ENCODE measurements around the gene PPCDC. TPM values are rescaled to one million over a fixed set of nuclear protein-coding genes. Genes with fewer than 3 reads are reported as not detected.

Gene PPCDC
- total and polyA plus RNA-seq, 4 donors, result 7.4 to 9.3 (median 8.4) TPM

- Histone ChIP-seq H3K27ac (ENCODE audit: low read depth in 1 of 2, low read length in 2 of 2) (no peak overlapping the region), H3K36me3 (ENCODE audit: control insufficient read depth in 4 of 4, insufficient read depth in 3 of 4, low read depth in 1 of 4, low read length in 3 of 4) (no peaks in the 10 kb centered on the region), H3K4me3 (ENCODE audit: low read depth in 1 of 3, low read length in 3 of 3) (no peak overlapping the region), H3K27me3 (ENCODE audit: control insufficient read depth in 4 of 4, insufficient read depth in 4 of 4, low read length in 3 of 4) (no peaks in the 10 kb centered on the region), H3K4me1 (ENCODE audit: control insufficient read depth in 4 of 4, insufficient read depth in 4 of 4, low read length in 3 of 4) (no peaks in the 10 kb centered on the region), H3K9me3 (ENCODE audit: control insufficient read depth in 4 of 4, low read length in 3 of 4) (no peaks in the 10 kb centered on the region), H3K9ac (ENCODE audit: low read depth in 1 of 2, low read length in 2 of 2) (no peak overlapping the region)
- no peak for DNase-seq (ENCODE audit: low spot score)
- WGBS, result 88% methylated on average over 1 of the region's 1 CpG
- TF ChIP-seq RAD21 (IDR thresholded peaks at IDR 0.05) (peak; percentile 23 to 45), TAF1 (conservative IDR thresholded peaks at IDR 0.05) (no peak), FOXA2 (IDR thresholded peaks at IDR 0.05) (no peak)
Observed at GRCh38 chr15:74976159-74976558, 47.2 kb upstream of the PPCDC start.

- no peaks in the 10 kb centered on the region for H3K4me1 ChIP-seq (ENCODE audit: control insufficient read depth in 4 of 4, insufficient read depth in 4 of 4, low read length in 3 of 4)
- H3K4me3 ChIP-seq (ENCODE audit: low read depth in 1 of 3, low read length in 3 of 3), result no peak overlapping the region
- TF ChIP-seq RXRA (IDR thresholded peaks at IDR 0.05) (no peak), CTCF (IDR thresholded peaks at IDR 0.05; ENCODE audit: low read depth, low read length, missing input control) (no peak), ATF3 (IDR thresholded peaks at IDR 0.05) (no peak), HNF4A (conservative IDR thresholded peaks at IDR 0.05) (no peak), GABPA (IDR thresholded peaks at IDR 0.05 in 1 of 2, conservative IDR thresholded peaks at IDR 0.05 in 1 of 2) (no peak), FOXA1 (IDR thresholded peaks at IDR 0.05) (no peak)
- no peak overlapping the region for H3K27ac ChIP-seq (ENCODE audit: low read depth in 1 of 2, low read length in 2 of 2)
- no peak overlapping the region for H3K9ac ChIP-seq (ENCODE audit: low read depth in 1 of 2, low read length in 2 of 2)
- no peaks in the 10 kb centered on the region for H3K36me3 ChIP-seq (ENCODE audit: control insufficient read depth in 4 of 4, insufficient read depth in 3 of 4, low read depth in 1 of 4, low read length in 3 of 4)
- WGBS, result 62% methylated on average over 4 of the region's 4 CpGs
- DNase-seq (ENCODE audit: low spot score), result no peak
- no peaks in the 10 kb centered on the region for H3K27me3 ChIP-seq (ENCODE audit: control insufficient read depth in 4 of 4, insufficient read depth in 4 of 4, low read length in 3 of 4)
- no peaks in the 10 kb centered on the region for H3K9me3 ChIP-seq (ENCODE audit: control insufficient read depth in 4 of 4, low read length in 3 of 4)
Observed at GRCh38 chr15:74977599-74977998, 45.8 kb upstream of the PPCDC start.

- Histone ChIP-seq H3K36me3 (ENCODE audit: control insufficient read depth in 4 of 4, insufficient read depth in 3 of 4, low read depth in 1 of 4, low read length in 3 of 4) (no peaks in the 10 kb centered on the region), H3K9ac (ENCODE audit: low read depth in 1 of 2, low read length in 2 of 2) (no peak overlapping the region), H3K27me3 (ENCODE audit: control insufficient read depth in 4 of 4, insufficient read depth in 4 of 4, low read length in 3 of 4) (no peaks in the 10 kb centered on the region), H3K4me3 (ENCODE audit: low read depth in 1 of 3, low read length in 3 of 3) (no peak overlapping the region), H3K27ac (ENCODE audit: low read depth in 1 of 2, low read length in 2 of 2) (no peak overlapping the region), H3K4me1 (ENCODE audit: control insufficient read depth in 4 of 4, insufficient read depth in 4 of 4, low read length in 3 of 4) (no peaks in the 10 kb centered on the region), H3K9me3 (ENCODE audit: control insufficient read depth in 4 of 4, low read length in 3 of 4) (no peaks in the 10 kb centered on the region)
- WGBS, result 95% methylated on average over 1 of the region's 1 CpG
- no peak for TF ChIP-seq ATF3 (IDR thresholded peaks at IDR 0.05)
- TF ChIP-seq REST (IDR thresholded peaks at IDR 0.05), result no peak
- TF ChIP-seq MAX (IDR thresholded peaks at IDR 0.05), result no peak
- TF ChIP-seq HNF4G (IDR thresholded peaks at IDR 0.05), result no peak
- no peak for TF ChIP-seq FOXA2 (IDR thresholded peaks at IDR 0.05)
- TF ChIP-seq EGR1 (IDR thresholded peaks at IDR 0.05; ENCODE audit: low read depth in 2 of 2), result no peak
- TF ChIP-seq FOXA1 (IDR thresholded peaks at IDR 0.05), result no peak
- TF ChIP-seq SP1 (IDR thresholded peaks at IDR 0.05), result no peak
- no peak for TF ChIP-seq RXRA (IDR thresholded peaks at IDR 0.05)
- TF ChIP-seq NR2F2 (IDR thresholded peaks at IDR 0.05), result no peak
- no peak for TF ChIP-seq HNF4A (conservative IDR thresholded peaks at IDR 0.05)
- TF ChIP-seq CTCF (IDR thresholded peaks at IDR 0.05; ENCODE audit: low read depth, low read length, missing input control), result no peak
- no peak for TF ChIP-seq YY1 (IDR thresholded peaks at IDR 0.05)
- TF ChIP-seq JUND (IDR thresholded peaks at IDR 0.05), result no peak
- TF ChIP-seq GABPA (IDR thresholded peaks at IDR 0.05 in 1 of 2, conservative IDR thresholded peaks at IDR 0.05 in 1 of 2), result no peak
- no peak for TF ChIP-seq ZBTB33 (IDR thresholded peaks at IDR 0.05)
- TF ChIP-seq TAF1 (conservative IDR thresholded peaks at IDR 0.05), result no peak
- no peak for DNase-seq (ENCODE audit: low spot score)
Observed at GRCh38 chr15:74978077-74978476, 45.3 kb upstream of the PPCDC start.
